Erythroblast (primary cell): ENCODE data around the gene CNGB1.
"Not testable (repeated sequence)": the region's sequence is repeated elsewhere in the genome, so short reads cannot be mapped to it uniquely, and the experiment has no call there.

Experiments
- DNase-seq, 2 experiments: peaks; one replicate each; lab custom pipeline; 2025; lab: John Stamatoyannopoulos, UW
- GATA1 ChIP-seq: IDR thresholded peaks from 2 replicates; pipeline ENCODE4 v1.6.1; 2011; ENCODE audit warnings: low read depth, mild to moderate bottlenecking, control low read depth, low read length, moderate library complexity
- POLR2A ChIP-seq: IDR thresholded peaks from 2 replicates; pipeline ENCODE4 v1.6.1; 2011; ENCODE audit warnings: mild to moderate bottlenecking, low read length

Gene CNGB1

DNA sequence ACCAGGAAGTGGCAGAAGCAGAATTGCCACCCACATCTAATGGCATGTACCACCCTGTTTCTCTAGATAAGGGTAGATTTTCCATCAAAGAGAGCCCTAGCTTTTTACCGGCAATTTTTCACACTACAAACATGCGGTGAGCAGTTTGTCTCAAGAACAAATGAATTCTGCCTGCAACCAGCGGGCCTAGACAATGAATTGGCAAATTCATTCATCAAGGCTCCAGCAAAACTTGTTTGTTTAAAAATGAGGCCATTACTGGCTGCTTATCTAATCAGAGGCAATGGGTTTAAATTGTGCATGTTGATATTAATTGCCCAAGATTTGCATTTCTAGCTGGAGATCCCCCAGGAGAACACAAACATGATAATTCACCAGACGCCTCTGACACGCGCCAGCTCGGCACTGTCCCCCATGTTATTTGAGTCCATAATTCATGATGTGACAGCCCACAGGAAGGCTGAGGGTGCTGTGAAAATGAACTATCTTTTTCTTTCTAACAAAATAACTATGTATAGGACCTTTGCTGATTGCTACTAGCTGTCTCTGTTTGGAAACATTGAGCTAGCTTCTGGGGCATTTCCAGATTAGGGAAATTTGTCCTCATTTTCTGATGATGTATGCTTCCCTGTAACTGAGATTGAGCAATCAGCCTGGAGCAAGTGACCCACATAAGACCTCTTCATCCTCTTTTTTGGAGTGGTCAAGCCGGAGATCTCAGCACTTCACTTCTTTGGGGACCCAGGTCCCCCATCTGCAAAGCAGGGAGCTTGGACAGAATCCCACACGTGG is 80.8 kb downstream of the CNGB1 start:
- TF ChIP-seq GATA1: no peak
- TF ChIP-seq POLR2A: no peak
- no peak for DNase-seq

- DNase-seq: no peak
- TF ChIP-seq GATA1 (no peak), POLR2A (no peak)
Measured at GRCh38 chr16:57889522-57889921, 81.4 kb downstream of the CNGB1 start.

- TF ChIP-seq POLR2A: no peak
- TF ChIP-seq GATA1: no peak
- no peak for DNase-seq
Measured at GRCh38 chr16:57889111-57889510, 81.8 kb downstream of the CNGB1 start.

- no peak for TF ChIP-seq POLR2A
- TF ChIP-seq GATA1: no peak
- DNase-seq: no peak
Measured at GRCh38 chr16:57888128-57888527, 82.8 kb downstream of the CNGB1 start.

DNA sequence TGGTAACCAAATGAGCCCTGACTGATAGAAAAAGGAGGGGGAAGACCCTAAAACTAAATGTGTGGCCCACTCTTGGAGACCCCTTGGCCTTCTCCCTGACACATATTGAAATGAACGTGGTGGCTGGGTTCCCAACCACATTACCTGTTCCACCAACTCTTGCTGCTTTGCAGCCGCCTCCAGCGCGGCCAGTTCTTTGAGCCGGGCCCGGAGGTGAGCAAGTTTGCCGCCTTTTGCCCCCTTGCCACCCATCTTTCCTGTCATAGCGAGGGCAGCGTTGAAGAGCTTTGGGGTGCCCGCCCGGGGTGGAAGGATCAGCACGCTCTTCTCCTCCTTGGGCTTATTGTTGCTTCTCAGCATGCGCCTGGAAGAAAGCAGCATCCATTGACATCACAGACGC is 83.2 kb downstream of the CNGB1 start:
- no peak for TF ChIP-seq GATA1
- no peak for TF ChIP-seq POLR2A
- no peak for DNase-seq

DNA sequence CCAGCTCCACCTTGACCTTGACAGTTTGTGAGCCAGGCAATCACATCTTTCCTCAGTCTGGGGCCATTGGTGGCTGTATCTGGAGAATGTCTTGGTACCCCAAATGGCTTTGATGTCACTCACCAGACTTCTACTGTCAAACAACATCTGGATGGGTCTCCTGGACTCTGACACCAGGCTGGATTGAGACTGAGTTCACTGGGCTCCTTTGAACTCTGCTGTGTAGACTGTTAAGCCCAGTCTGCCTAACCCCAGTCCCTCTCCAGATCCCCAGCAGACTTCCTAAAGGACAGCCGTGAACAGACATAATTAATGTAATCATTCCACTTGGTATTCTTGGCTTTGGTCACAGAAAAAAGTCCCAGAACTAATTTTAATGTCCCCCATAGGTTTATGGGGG is 84.5 kb downstream of the CNGB1 start:
- DNase-seq: no peak
- no peak for TF ChIP-seq POLR2A

- no peak for DNase-seq
- no peak for TF ChIP-seq GATA1
- TF ChIP-seq POLR2A: no peak
Measured at GRCh38 chr16:57884655-57885133, 86.2 kb downstream of the CNGB1 start.

GRCh38 chr16:57883953-57884654 is 86.8 kb downstream of the CNGB1 start:
- DNase-seq: no peak

GRCh38 chr16:57883480-57883879 is 87.4 kb downstream of the CNGB1 start:
- no peak for TF ChIP-seq POLR2A
- no peak for TF ChIP-seq GATA1
- no peak for DNase-seq

More at GRCh38 chr16:57883953-57884654, 86.8 kb downstream of the CNGB1 start:
- no peak for TF ChIP-seq GATA1
- no peak for TF ChIP-seq POLR2A

GRCh38 chr16:57882792-57883191 is 88.1 kb downstream of the CNGB1 start:
- no peak for DNase-seq

DNA sequence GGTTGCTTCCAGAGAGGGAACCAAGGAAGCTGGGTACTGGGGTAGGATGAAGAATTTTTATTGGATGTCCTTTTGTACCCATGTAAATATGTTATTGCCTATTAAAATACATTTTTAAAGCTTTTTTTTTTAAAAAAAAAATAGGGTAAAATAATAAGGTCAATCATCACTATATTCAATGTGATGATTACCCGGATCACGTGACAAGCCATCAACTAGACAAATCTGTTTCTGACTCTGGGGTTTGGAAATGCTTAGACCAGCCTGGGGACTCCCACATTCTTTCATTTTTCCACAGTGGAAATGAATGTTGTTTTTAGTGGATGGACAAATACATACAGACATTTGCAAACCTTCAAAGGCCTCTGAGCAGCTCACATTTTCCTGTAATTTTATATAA is 88.7 kb downstream of the CNGB1 start:
- no peak for DNase-seq
- TF ChIP-seq GATA1: no peak
- TF ChIP-seq POLR2A: no peak

More at GRCh38 chr16:57882792-57883191, 88.1 kb downstream of the CNGB1 start:
- no peak for TF ChIP-seq POLR2A
- TF ChIP-seq GATA1: no peak

- TF ChIP-seq POLR2A (no peak), GATA1 (no peak)
- no peak for DNase-seq
Measured at GRCh38 chr16:57878586-57878985, 92.3 kb downstream of the CNGB1 start.

- TF ChIP-seq GATA1: no peak
- TF ChIP-seq POLR2A: no peak
- DNase-seq: no peak
Measured at GRCh38 chr16:57876210-57876609, 94.7 kb downstream of the CNGB1 start.

GRCh38 chr16:57875347-57875746 is 95.6 kb downstream of the CNGB1 start:
- no peak for DNase-seq
- TF ChIP-seq POLR2A: no peak
- TF ChIP-seq GATA1: no peak

DNA sequence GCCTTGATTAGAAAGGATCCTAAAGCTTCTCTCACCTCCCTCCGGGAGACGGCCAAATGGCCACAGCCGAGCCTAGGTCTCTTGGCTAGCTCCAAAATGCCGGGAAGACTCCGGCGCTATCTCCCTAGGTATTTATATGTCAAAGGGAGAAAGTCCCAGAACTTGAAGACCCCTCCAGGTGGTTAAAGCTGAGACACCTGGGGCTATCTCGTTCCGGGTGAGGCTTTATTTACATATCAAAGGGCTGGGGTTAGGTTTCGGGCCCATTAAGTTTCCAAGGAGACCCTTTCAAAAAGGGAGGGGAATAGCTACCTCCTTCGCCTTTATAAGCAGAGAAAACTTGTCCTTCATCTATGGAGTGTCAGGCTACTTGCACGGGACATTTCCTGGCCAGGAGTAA is 97.7 kb downstream of the CNGB1 start:
- no peak for DNase-seq
- TF ChIP-seq GATA1 (no peak), POLR2A (no peak)

DNA sequence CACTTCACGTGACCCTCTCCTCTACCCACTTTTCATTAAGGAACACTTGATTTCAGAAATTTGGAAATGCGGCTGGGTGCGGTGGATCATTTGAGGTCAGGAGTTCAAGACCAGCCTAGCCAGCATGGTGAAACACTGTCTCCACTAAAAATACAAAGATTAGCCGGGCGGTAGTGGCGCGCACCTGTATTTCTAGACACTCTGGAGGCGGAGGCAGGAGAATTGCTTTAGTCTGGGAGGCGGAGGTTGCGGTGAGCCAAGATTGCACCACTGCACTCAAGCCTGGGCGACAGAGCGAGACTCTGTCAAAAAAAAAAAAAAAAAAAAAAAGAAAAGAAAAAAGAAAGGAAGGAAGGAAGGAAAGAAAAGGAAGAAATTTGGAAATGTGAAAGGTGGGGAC is 98.2 kb downstream of the CNGB1 start:
- not testable (repeated sequence) for DNase-seq
